ENCODE results near the gene LYPD6B. TPM values are rescaled to one million over a fixed set of nuclear protein-coding genes. Genes with fewer than 3 reads are reported as not detected.
A peak's percentile ranks its signal among the peaks of the same experiment; 100 is the strongest.

Gene LYPD6B
- total RNA-seq, 1 experiment from 2014 or later: 0.37 TPM

DNA sequence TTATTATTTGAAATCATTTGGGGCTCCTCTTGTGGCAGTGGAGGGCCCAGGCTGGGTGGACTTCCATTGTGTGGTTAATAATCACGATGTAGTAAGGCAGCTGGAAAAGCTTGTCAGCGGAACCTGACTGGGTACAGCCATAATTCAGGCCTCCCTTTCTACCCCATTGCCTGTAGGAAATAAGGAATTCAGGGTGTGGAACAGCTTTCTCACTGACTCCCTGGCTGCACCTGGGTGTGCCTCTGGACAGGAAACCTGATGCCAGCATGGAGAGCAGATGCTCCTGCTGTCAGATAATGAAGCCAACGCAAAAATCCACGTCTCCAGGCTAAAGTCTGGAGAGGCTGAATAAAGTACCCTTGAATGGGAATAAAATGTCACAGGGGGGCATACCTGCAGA lies 44.2 kb downstream of the LYPD6B start:
- no TSS peak for BruUV-seq (replicated peaks)
- ChIA-PET POLR2A (no interaction called here), CTCF (interaction anchor here (0.5 to 1.6 kb wide), 2 partner anchors 479 to 480 kb away, joined by 3 read pairs; no protein-coding TSS in a partner anchor)
- Mint-ChIP-seq H3K9me3 (ENCODE audit: unreplicated experiment) (no peaks in the 10 kb centered on the region), H3K4me1 (ENCODE audit: insufficient read depth, unreplicated experiment) (no peaks in the 10 kb centered on the region), H3K27me3 (ENCODE audit: insufficient read depth, unreplicated experiment) (no peaks in the 10 kb centered on the region), H3K27ac (ENCODE audit: low read depth, unreplicated experiment) (no peak overlapping the region), H3K4me3 (ENCODE audit: unreplicated experiment) (no peak overlapping the region), H3K36me3 (ENCODE audit: insufficient read depth, unreplicated experiment) (no peaks in the 10 kb centered on the region)
- TF ChIP-seq CTCF (IDR thresholded peaks at IDR 0.05; ENCODE audit: unreplicated experiment): no peak
- no peak for DNase-seq (ENCODE audit: unreplicated experiment)
- intact Hi-C loops (cut with micrococcal nuclease): loop anchor here (10.0 kb wide), 1 partner anchor 232 kb away; no protein-coding TSS in a partner anchor

DNA sequence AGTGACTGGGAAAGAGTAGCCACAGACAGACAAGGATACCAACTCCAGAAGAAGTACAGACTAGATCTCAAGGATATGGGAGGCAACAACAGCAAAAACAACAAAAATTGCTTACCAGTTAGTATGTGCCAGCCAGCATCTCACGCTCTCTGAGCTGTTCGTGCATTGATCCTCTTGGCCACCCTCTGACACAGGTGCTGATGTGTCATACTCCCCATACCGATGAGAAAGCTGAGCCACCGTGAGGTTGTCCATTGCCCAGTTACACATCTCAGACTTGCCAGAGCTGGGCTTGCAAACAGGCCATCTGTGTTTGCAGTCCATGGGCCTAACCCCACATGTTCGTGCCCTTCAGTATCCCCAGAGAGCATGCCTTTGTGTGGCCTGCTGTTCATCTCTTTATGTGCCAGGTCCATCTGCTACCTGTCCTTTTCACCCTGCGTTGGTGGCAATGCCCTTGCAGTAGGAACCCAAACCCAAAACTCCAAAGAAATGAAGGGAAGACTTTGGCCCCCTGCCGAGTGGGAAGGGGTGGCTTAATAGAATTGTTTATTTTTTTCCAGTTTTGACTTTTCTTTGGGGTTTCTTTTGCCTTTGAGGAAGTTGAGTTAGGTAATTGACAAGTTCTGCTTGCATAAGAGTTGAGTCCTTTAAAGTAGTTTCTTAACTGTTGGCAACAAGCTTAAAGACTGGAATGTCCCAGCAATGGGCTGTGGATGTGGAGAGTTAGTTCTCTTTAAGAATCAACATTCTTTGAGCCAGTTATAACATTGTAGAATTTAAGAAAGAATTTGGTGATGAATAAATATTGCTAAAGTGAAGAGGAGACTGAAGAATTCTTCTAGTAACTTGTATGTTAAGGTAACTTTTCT lies 46.7 kb downstream of the LYPD6B start:
- Mint-ChIP-seq H3K27me3 (ENCODE audit: insufficient read depth, unreplicated experiment) (no peaks in the 10 kb centered on the region), H3K4me1 (ENCODE audit: insufficient read depth, unreplicated experiment) (no peaks in the 10 kb centered on the region), H3K27ac (ENCODE audit: low read depth, unreplicated experiment) (no peak overlapping the region), H3K4me3 (ENCODE audit: unreplicated experiment) (no peak overlapping the region), H3K9me3 (ENCODE audit: unreplicated experiment) (no peaks in the 10 kb centered on the region), H3K36me3 (ENCODE audit: insufficient read depth, unreplicated experiment) (no peaks in the 10 kb centered on the region)
- CTCF ChIA-PET: interaction anchor here (2.0 kb wide), 1 partner anchor 67 kb away, joined by 9 read pairs; no protein-coding TSS in a partner anchor
- intact Hi-C loops (cut with micrococcal nuclease): loop anchor here (10.0 kb wide), 1 partner anchor 230 kb away; no protein-coding TSS in a partner anchor
- no TSS peak for BruUV-seq (replicated peaks)
- no peak for TF ChIP-seq CTCF (IDR thresholded peaks at IDR 0.05; ENCODE audit: unreplicated experiment)
- no peak for DNase-seq (ENCODE audit: unreplicated experiment)
- POLR2A ChIA-PET: no interaction called here

GRCh38 chr2:149087751-149088150 lies 49.3 kb downstream of the LYPD6B start:
- no TSS peak for BruUV-seq (replicated peaks)
- no peaks in the 10 kb centered on the region for H3K9me3 Mint-ChIP-seq (ENCODE audit: unreplicated experiment)
- CTCF ChIA-PET: interaction anchor here (0.6 to 1.0 kb wide), 3 partner anchors 140 to 497 kb away, joined by 3 to 4 read pairs (median 3); no protein-coding TSS in a partner anchor

More at GRCh38 chr2:149087751-149088150, 49.3 kb downstream of the LYPD6B start:
- intact Hi-C loops (cut with micrococcal nuclease): loop anchor here (2.0 to 10.0 kb wide), 2 partner anchors 227 to 475 kb away; no protein-coding TSS in a partner anchor
- no peaks in the 10 kb centered on the region for H3K27me3 Mint-ChIP-seq (ENCODE audit: insufficient read depth, unreplicated experiment)
- no peak overlapping the region for H3K27ac Mint-ChIP-seq (ENCODE audit: low read depth, unreplicated experiment)
- POLR2A ChIA-PET: no interaction called here
- no peaks in the 10 kb centered on the region for H3K4me1 Mint-ChIP-seq (ENCODE audit: insufficient read depth, unreplicated experiment)
- no peaks in the 10 kb centered on the region for H3K36me3 Mint-ChIP-seq (ENCODE audit: insufficient read depth, unreplicated experiment)
- TF ChIP-seq CTCF (IDR thresholded peaks at IDR 0.05; ENCODE audit: unreplicated experiment): peak; percentile 36
- H3K4me3 Mint-ChIP-seq (ENCODE audit: unreplicated experiment): no peak overlapping the region
- DNase-seq (ENCODE audit: unreplicated experiment): peak; percentile 16

All from MCF 10A (cell line).